Mucosa of descending colon (tissue), 3 donors: ENCODE results near the gene PRPF39. TPM values are rescaled to one million over a fixed set of nuclear protein-coding genes. Genes with fewer than 3 reads are reported as not detected.
"Not testable (repeated sequence)": the region's sequence is repeated elsewhere in the genome, so short reads cannot be mapped to it uniquely, and the experiment has no call there.

ENCODE experiments used
- ATAC-seq: fragments of 200-7000 bp; cut with Tn5 transposase; one replicate; pipeline ENCODE4 v1.9.1; 2020; ENCODE audit warnings: mild to moderate bottlenecking, moderate library complexity
- DNase-seq, 3 donors: peaks; one replicate each; pipeline ENCODE4 v3.0.0-alpha.2; 2020
- H3K36me3 ChIP-seq: fragments of 200-600 bp; one replicate; pipeline ENCODE4 v1.8.0; 2021; ENCODE audit warnings: low read depth, mild to moderate bottlenecking
- H3K4me1 ChIP-seq: fragments of 200-600 bp; one replicate; pipeline ENCODE4 v1.8.0; 2021; ENCODE audit warnings: low read depth, mild to moderate bottlenecking
- H3K4me3 ChIP-seq: fragments of 200-600 bp; one replicate; pipeline ENCODE4 v1.8.0; 2021; ENCODE audit warnings: mild to moderate bottlenecking
- H3K9me3 ChIP-seq: fragments of 200-600 bp; one replicate; pipeline ENCODE4 v1.8.0; 2021; ENCODE audit warnings: mild to moderate bottlenecking
- CTCF ChIP-seq: fragments of 200-600 bp; IDR thresholded peaks from one replicate; pipeline ENCODE4 v1.8.0; 2022; ENCODE audit warnings: antibody characterized with exemption, mild to moderate bottlenecking
- intact Hi-C, 2 donors: fragments of 100-400 bp; cut with DNase I in 1 of 2; cut with micrococcal nuclease in 1 of 2; formaldehyde crosslinking; loops; one replicate each; pipeline versions ENCODE4 v1.11.0 to v1.11.1; 2022; cut with DNase I, micrococcal nuclease
- total RNA-seq, 3 donors: library from RNA; stranded (reverse); fragmentation: NEBNext Ultra II Directional in 2 of 3; extraction: Animal tissue kit (Norgen Biotek cat#: 25700) in 2 of 3; gene quantifications; one replicate each; pipeline versions ENCODE4 v1.2.1 to v1.2.4, GENCODE V29; 2021 to 2023
- donor health status: DM: no; HTN: no; CAD: no; lungs with moderate emphysema.
- donor health status: DM: no; HTN: no; CAD: no.
- donor health status: DM: no; HTN: yes; CAD: no.

The PRPF39 gene
- total RNA-seq, 3 donors from 2014 or later: 25.9 to 38.4 (median 35.4) TPM

- Histone ChIP-seq H3K4me3 (no peak overlapping the region), H3K4me1 (no peaks in the 10 kb centered on the region), H3K9me3 (no peaks in the 10 kb centered on the region), H3K36me3 (no peaks in the 10 kb centered on the region)
- no peak for TF ChIP-seq CTCF
- no peak for ATAC-seq
- intact Hi-C loops: no loop called here
- DNase-seq: no peak
Measured at GRCh38 chr14:45070215-45070614, 13.7 kb upstream of the PRPF39 start.

GRCh38 chr14:45072126-45072525 is 11.8 kb upstream of the PRPF39 start:
- no peak for TF ChIP-seq CTCF
- ATAC-seq (no peak), DNase-seq (no peak)
- Histone ChIP-seq H3K36me3 (no peaks in the 10 kb centered on the region), H3K4me3 (no peak overlapping the region), H3K9me3 (no peaks in the 10 kb centered on the region), H3K4me1 (no peaks in the 10 kb centered on the region)
- intact Hi-C loops: no loop called here

- no peak for DNase-seq
- no peak for ATAC-seq
- TF ChIP-seq CTCF: no peak
- intact Hi-C loops: no loop called here
- no peak overlapping the region for H3K4me3 ChIP-seq
- no peaks in the 10 kb centered on the region for H3K9me3 ChIP-seq
- no peaks in the 10 kb centered on the region for H3K36me3 ChIP-seq
- H3K4me1 ChIP-seq: no peaks in the 10 kb centered on the region
Measured at GRCh38 chr14:45073231-45073879, 10.6 kb upstream of the PRPF39 start.

GRCh38 chr14:45078323-45078722 is 5.6 kb upstream of the PRPF39 start:
- ATAC-seq: no peak
- intact Hi-C loops: no loop called here
- Histone ChIP-seq H3K36me3 (no peaks in the 10 kb centered on the region), H3K4me1 (peaks cover 2% of the 10 kb centered on the region), H3K9me3 (no peaks in the 10 kb centered on the region), H3K4me3 (no peak overlapping the region)
- no peak for TF ChIP-seq CTCF
- no peak for DNase-seq

- ATAC-seq, H3K36me3 ChIP-seq, intact Hi-C loops, DNase-seq, H3K4me3 ChIP-seq, H3K9me3 ChIP-seq: not testable (repeated sequence)
- H3K4me1 ChIP-seq: peaks cover 10% of the 10 kb centered on the region
Measured at GRCh38 chr14:45080416-45080968, 3.4 kb upstream of the PRPF39 start.

- H3K4me3 ChIP-seq, intact Hi-C loops, H3K36me3 ChIP-seq, ATAC-seq, DNase-seq, H3K9me3 ChIP-seq: not testable (repeated sequence)
- H3K4me1 ChIP-seq: peaks cover 10% of the 10 kb centered on the region
Measured at GRCh38 chr14:45081096-45081495, 2.8 kb upstream of the PRPF39 start.
